ENCODE data around the gene ATXN7.

The ATXN7 gene

DNA sequence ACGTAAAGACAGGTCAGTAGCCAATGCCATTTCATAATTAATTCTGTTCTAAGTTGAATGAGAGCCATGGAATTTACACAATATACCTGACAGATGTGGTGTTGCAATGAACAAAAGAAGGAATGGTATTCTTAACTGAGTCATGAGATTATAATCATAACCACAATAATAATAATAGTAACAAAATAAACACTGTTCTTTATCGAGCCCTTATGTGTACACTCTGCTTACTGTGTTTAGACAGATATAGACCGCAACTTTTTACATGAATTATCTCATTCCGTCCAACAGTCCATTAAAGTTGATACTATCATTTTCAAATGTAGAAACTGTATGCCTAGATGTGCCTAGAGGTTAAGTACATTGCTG is 76.7 kb downstream of the ATXN7 start:
- DNase-seq = no peak

DNA sequence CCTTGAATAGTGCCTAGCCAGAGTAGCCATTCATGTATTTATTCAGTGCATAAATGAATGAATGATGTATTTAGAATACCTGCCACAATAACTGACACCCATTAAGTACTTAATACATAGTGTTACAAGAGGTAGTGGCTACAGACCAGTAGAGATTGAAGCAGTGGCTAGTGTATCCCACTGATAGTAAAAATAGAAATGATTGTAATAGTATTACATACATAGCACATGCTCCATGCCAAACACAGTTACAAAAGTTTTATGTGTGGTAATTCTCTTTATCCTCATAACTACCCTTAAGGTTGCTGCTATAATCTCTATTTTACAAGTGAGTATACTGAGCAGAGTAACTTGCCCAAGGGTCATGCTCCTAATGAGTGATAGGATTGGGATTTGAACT is 78.9 kb downstream of the ATXN7 start:
- DNase-seq = no peak

- no peak for DNase-seq
Measured at GRCh38 chr3:63943678-63944077, 80.0 kb downstream of the ATXN7 start.

DNA sequence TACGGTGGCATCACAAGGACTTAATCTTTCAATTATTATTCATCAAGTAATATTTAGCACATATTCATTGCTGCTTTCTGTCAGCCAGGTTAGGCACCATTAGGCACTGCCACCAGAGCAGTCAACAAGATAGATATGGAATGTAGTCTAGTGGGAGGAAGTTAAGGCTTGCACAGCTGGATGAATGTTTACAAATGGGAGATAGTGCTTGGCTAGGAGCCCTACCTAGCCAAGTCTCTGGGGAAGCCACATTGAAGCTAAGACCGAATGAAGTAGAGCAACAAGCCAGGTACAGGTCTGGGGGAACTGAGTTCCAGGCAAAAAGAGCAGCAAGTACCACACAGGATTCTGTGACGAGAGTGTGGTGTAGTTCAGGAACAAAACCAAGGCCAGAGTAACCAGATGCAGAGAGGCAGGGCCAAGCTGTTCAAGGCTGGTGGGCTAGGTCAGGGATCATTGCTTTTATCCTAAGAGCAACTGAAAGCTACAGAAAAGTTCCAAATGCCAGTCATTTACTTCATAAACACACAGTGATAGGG is 82.0 kb downstream of the ATXN7 start:
- DNase-seq = no peak

DNA sequence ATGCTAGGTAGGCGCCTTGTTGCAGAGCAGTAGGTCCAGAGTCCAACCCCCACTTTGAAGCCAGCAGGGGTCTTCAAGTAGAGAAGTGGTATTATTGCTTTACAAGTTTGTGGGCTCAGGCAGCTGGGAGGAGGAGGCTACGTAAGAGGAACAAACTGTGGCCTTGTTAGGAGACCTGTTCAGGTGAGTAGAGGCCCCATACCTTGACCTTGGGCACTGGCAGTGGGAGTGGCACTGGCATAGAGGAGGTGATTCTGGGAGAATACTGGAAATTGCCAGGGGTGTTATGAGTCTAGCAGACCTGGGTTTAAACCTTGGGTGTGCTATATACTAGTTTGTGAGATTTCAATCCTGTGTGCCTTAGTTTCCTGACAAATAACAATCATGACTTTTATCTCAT is 83.1 kb downstream of the ATXN7 start:
- no peak for DNase-seq

DNA sequence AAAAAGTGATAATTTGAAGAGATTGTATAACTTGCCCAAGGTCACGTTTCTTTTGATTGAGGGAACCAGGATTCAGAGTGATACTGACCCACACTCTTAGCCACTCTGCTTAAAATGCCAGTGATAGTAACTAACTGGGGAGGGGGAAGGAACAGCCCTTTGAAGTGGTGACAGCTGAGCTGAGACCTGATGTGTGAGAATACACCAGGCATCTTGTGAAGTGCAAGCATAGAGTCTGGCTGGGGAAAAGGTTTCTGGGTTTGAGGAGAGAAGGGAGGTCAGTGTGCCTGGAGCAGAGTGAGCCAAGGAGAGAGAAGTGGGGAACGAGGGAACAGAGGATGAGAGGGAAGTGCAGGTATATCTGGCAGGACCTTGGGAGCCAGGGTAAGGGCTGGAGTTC is 83.9 kb downstream of the ATXN7 start:
- DNase-seq = no peak

GRCh38 chr3:63949005-63949404 is 85.3 kb downstream of the ATXN7 start:
- DNase-seq = no peak

- no peak for DNase-seq
Measured at GRCh38 chr3:63950698-63951097, 87.0 kb downstream of the ATXN7 start.

DNA sequence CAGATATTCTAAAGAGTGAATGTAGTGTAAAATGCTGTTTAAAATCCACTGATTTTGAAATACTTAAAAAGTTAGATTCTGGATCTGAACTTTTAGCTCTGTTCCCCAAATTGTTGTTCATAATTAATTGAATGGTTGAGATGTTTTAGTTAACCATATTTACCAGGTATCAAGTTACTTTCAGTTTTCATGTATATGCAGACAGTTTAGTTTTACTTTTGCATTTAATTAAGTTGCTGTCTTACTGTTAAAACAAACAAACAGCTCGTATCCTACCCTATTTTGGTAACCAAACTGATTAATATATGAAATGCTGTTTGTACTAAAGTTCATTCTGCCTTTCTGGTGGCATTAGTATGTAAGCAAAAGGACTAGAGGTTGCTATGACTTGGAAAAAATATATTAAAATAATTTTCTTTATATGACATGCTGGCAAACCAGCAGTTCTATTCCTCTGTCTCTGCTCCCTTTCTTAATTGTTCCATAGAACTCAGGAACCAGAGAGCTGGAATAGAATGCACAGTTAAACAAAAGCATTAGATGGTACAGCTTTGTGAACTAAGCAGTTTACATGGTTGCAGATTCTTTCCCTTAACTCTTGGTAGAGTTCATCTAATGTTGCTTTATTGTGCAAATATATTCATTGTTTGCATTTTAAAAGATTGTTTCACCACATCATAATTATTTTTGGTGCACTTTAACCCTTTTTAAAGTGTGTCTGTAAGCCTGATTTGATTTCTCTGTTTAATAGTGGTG is 88.0 kb downstream of the ATXN7 start:
- no peak for DNase-seq

GRCh38 chr3:63952248-63952594 is 88.6 kb downstream of the ATXN7 start:
- DNase-seq = no peak

- DNase-seq = no peak
Measured at GRCh38 chr3:63954182-63954581, 90.5 kb downstream of the ATXN7 start.

DNA sequence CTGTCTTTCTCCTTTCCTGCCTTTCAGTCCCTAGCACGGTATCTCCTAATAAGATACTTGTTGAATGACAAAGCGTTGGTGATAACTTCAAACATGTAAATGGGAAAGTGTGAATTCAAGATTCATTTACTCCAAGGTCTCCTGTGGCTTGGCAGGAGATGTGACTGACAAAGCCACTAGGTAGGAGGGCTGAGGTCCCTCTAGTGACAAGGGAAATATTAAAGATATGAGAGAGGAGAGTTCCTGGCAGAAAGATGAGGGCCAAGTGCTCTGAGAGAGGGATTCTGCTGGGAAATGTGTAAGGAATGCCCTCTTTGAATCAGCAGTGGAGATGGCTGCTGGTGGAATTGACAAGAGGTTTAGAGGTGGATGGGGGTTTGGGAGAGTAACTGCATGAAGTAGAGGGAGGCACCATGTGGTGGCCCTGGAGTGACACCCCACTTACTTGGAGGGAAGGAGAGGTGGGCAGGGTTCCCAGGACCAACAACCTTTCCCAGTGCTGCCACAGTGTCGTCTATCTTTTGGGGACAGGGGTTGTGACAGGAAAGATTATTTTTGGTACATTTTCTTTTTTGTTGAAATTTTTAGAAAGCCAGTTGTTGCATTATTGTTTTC is 91.5 kb downstream of the ATXN7 start:
- DNase-seq = no peak

GRCh38 chr3:63955830-63956545 is 92.3 kb downstream of the ATXN7 start:
- no peak for DNase-seq

GRCh38 chr3:63959146-63959545 is 95.5 kb downstream of the ATXN7 start:
- DNase-seq = no peak

DNA sequence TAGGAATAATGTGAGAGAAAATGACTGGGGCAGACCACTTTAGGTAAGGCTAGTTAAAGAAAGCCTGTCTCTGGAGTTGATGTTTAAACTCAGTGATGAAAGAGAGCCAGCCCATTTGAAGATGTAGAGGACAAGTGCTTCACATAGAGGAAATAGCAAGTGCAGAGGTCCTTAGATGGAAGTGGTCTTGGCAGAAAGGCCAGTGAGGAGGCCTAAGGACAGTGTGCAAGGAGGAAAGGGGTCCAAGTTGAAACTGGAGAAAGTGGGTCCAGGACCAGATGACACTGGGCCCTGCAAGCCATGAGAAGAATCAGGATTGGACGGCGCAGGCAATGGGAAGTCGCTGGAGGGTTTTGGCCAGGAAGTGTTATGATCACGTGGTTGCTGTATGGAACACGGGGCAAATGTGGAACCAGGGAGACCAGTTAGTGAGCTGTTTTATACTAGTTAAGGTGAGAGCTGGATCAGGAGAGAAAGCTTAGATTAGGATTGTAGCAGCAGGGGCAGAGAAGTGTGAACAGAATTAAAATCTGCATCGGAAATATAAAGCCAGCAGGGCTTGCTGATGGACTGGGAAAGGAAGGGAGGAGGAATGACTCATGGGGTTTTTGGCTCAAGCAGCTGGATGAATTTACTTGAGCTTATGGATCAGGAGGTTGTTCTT is 96.5 kb downstream of the ATXN7 start:
- no peak for DNase-seq

DNA sequence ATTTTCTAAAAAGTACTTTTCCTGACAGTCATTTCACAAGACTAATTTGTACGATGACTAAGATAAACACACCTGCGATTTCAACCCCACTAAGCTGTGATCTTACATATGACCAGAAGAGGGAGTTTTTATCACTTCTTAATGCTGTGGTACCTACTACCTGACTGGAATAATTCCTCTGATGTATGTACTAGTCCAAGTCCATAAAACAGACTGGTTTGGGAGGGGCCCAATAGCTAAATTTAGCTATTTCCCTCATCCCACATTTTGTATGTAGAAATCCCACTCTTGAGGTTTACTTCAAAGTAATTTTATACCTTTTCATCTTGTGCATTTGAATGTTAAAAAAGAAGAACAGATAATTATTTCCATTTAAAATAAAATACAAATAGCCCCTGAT is 98.2 kb downstream of the ATXN7 start:
- no peak for DNase-seq

DNA sequence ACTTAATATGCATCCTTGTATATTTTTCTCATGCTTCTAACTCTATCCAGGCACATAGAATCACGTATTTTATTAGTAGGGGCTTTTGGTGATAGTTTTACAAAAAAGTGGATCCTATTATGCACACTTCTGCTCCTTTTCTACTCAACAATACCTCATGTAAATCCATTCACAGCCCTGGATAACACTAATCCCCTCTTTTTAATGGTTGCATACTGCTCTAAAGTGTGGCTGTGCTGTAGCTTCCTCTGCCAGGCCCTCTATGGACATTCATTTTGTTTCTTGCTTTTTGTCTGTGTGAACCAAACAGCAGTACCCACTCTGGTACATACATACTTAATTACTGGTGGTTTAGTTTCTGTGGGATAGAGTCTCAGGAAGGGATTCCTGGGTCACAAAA is 99.8 kb downstream of the ATXN7 start:
- no peak for DNase-seq

- DNase-seq = no peak
Measured at GRCh38 chr3:63964681-63965485, 101.2 kb downstream of the ATXN7 start.

- DNase-seq = no peak
Measured at GRCh38 chr3:63966007-63966406, 102.3 kb downstream of the ATXN7 start.

DNA sequence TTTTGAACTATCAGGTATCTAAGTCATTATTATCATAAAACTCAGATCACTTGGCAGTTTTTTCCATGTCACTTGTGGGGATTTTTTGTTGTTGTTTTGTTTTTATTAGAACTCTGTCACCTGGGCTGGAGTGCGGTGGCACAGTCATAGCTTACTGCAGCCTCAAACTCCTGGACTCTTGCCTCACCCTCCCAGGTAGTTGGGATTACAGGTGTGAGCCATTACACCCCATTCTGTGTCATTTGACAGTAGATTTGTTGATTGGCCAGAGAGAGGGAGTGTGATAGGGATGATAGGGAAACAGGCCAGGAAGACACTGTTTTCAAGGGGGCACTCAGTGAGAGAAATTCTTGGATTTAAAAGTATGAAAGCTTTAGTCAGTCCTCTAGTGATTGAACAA is 103.2 kb downstream of the ATXN7 start:
- DNase-seq = no peak

DNA sequence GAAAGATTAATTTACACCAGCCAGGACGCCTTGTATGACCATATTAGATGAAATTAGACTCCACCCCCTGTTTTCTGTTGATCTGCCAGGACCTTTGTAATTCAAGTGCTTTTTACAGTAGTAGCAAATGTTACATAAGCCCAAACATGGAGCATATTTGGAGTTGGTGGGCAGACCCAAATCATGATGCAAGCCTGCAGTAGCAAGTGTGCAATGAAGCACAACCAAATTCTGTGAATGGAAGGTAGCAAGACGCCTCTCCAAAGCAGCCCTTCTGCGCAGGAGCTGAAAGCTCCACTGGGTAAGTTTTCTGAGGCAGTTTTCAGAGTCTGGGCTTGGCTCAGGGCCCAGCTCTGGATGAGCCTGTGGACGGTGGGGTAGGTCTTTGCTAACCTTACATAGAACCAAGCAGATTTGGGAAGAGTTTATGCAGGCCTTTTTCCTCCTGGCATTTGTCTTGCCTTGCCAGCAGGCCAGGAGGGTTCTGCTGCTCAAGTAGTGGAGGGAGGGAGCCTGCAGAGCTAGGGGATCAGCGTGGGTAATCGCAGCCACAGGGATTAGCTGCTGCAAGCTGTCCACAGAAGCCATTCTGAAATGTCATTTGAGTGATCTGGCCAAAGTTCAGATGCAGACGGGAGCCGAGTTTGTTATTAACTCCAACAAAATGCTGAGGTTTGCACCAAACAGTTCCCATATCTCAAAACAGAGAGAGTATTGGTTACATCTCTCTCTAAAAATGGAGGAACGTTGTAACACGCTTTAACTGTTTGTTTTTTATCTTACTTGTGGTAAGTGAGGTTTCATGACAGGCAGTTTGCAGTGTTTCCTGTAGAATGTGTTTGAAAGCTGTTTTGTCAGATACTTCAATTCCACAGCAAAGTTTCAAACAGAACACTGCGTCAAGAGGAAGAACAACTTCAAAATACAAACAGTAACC is 104.3 kb downstream of the ATXN7 start:
- DNase-seq = no peak
